Prostate gland (tissue), 2 donors: Measurements from ENCODE around the gene CBR3. TPM values are rescaled to one million over a fixed set of nuclear protein-coding genes. Genes with fewer than 3 reads are reported as not detected.

Source experiments
- DNase-seq: peaks from one replicate; pipeline ENCODE4 v3.0.0-alpha.2; 2019; ENCODE audit warnings: low spot score
- H3K27ac ChIP-seq, 2 donors: fragments of 200-600 bp; sonication (generic); 2 replicates each; pipeline ENCODE4 v1.5.1; 2017 to 2019
- H3K27me3 ChIP-seq: fragments of 200-600 bp; sonication (generic); replicated peaks from 2 replicates; pipeline ENCODE4 v1.5.1; 2019; ENCODE audit not compliant: insufficient read depth
- H3K36me3 ChIP-seq, 2 donors: fragments of 200-600 bp; sonication (generic); 1 replicate in 1 of 2; 2 replicates in 1 of 2; pipeline versions ENCODE4 v1.5.1 to v1.8.1; 2017 to 2019
- H3K4me1 ChIP-seq: fragments of 200-600 bp; sonication (generic); replicated peaks from 2 replicates; pipeline ENCODE4 v1.5.1; 2019
- H3K4me3 ChIP-seq, 2 donors: fragments of 200-600 bp; sonication (generic); 2 replicates each; pipeline ENCODE4 v1.5.1; 2017 to 2019
- H3K9me3 ChIP-seq: fragments of 200-600 bp; sonication (generic); 2 replicates; pipeline ENCODE4 v1.5.1; 2017
- POLR2A ChIP-seq: fragments of 450-650 bp; IDR thresholded peaks from one replicate; pipeline ENCODE4 v1.6.1; 2016; ENCODE audit warnings: antibody characterized with exemption, mild to moderate bottlenecking
- POLR2AphosphoS5 ChIP-seq: sonication (generic); formaldehyde crosslinking; IDR thresholded peaks from one replicate; pipeline ENCODE4 v1.6.1; 2017; ENCODE audit warnings: antibody characterized with exemption
- WGBS: methylation state at CpG from one replicate; pipeline ENCODE4 v1.1.5; 2018; 5-methylcytosine and 5-hydroxymethylcytosine counted together
- intact Hi-C: fragments of 100-400 bp; cut with DNase I; formaldehyde crosslinking; loops from one replicate; pipeline ENCODE4 v1.14.2; 2022
- total RNA-seq, 2 donors: library from RNA; depleted of rRNA; stranded (reverse); fragments of >200 nt; gene quantifications; one replicate each; pipeline ENCODE4 v1.1.0, GENCODE V29; 2016
- TF ChIP-seq, protein P1 (sequence below), 4 experiments: fragments of 200-600 bp in 2 of 4; fragments of 450-650 bp in 2 of 4; sonication (generic) in 2 of 4; IDR thresholded peaks; 1 replicate in 3 of 4; 2 replicates in 1 of 4; pipeline ENCODE4 v1.5.1; 2016 to 2019; ENCODE audit warnings: antibody characterized with exemption in 4 of 4, mild to moderate bottlenecking in 2 of 4, moderate library complexity in 2 of 4

Gene CBR3
- total RNA-seq, 2 donors from 2014 or later: 18.5 to 41.2 TPM

DNA sequence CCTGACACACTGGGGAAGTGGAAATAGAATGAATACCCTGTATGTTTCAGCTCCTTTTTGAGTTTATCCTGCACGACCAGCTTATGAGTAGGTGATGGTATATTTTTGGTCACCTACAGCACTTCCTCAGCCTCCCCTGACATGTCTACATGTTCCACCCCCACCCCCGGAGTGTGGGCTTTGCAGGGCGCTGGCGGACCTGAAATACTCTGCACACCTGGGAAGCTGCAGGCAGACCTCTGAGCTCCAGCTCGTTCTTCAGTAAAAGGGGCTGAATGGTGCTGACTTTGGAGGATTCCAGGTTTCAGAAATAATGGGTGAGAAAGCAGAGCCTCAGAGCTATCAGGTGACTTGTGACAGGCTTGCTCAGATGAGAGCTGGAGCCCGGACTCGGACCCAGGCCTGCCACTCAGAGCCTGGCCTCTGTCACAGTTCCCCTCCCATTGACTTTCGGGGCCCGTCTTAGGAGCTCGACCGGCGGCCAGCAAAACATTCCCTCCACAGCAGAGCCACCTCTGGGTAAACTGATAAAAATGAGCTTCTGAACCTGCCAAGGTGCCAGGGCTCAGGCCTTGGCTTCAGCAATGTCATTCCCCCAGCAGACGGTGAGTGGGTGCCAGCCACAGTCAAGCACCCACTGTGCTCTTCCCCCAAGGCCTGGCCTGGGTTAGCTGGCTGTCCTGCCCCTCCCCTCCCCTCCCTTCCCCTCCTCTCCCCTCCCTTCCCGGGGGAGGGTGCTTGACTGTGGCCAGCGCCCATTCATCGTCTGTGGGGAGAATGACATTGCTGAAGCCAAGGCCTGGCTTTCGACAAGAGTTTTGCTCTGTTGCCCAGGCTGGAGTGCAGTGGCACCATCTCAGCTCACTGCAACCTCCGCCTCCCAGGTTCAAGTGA is 51.9 kb downstream of the CBR3 start:
- intact Hi-C loops: no loop called here
- H3K27ac ChIP-seq: peak overlapping the region; percentile 71 to 74
- no peak for TF ChIP-seq POLR2A
- TF ChIP-seq, protein P1, sequence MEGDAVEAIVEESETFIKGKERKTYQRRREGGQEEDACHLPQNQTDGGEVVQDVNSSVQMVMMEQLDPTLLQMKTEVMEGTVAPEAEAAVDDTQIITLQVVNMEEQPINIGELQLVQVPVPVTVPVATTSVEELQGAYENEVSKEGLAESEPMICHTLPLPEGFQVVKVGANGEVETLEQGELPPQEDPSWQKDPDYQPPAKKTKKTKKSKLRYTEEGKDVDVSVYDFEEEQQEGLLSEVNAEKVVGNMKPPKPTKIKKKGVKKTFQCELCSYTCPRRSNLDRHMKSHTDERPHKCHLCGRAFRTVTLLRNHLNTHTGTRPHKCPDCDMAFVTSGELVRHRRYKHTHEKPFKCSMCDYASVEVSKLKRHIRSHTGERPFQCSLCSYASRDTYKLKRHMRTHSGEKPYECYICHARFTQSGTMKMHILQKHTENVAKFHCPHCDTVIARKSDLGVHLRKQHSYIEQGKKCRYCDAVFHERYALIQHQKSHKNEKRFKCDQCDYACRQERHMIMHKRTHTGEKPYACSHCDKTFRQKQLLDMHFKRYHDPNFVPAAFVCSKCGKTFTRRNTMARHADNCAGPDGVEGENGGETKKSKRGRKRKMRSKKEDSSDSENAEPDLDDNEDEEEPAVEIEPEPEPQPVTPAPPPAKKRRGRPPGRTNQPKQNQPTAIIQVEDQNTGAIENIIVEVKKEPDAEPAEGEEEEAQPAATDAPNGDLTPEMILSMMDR (IDR thresholded peaks at IDR 0.05): no peak
- TF ChIP-seq POLR2AphosphoS5: no peak

DNA sequence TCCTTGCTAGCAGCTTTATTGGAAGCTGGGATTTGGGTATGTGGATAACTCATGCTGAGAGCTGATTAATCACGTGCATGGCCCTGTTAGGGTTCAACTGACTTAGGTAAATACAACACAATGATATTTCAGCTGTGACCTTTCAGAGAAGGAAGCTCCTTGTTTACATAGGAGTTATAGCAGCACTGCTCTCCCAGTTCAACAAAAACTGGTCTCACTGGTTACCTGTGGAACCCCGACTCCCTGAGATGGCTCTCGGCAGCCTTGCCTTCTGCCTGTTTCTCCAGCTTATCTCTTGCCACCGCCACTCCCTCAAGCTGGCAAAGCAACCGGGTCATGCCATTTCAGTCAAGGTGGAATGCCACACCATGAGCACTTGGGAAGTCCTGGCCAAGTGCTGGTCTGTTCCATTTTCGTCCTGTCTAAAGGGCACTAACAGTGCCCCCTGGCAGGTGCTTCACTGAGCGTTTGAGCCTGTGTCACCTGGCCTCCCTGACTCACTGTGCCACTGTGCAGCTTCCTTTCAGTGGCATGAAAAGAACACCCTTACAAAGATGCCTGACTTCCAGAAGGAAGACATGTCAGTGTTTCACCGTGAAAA is 53.3 kb downstream of the CBR3 start:
- Histone ChIP-seq H3K4me3 (no peak overlapping the region), H3K9me3 (no peaks in the 10 kb centered on the region), H3K36me3 (no peaks in the 10 kb centered on the region), H3K27ac (peak overlapping the region; percentile 71 to 74), H3K27me3 (no peaks in the 10 kb centered on the region), H3K4me1 (peaks cover 10% of the 10 kb centered on the region)
- TF ChIP-seq POLR2A: no peak
- TF ChIP-seq, protein P1 (IDR thresholded peaks at IDR 0.05): peak in 1 of 4 experiments; percentile 7
- TF ChIP-seq POLR2AphosphoS5: peak; percentile 61
- intact Hi-C loops: no loop called here
- DNase-seq: peak; percentile 69
- WGBS: 45% methylated on average over 8 of the region's 8 CpGs

More for the DNA sequence above, 51.9 kb downstream of the CBR3 start:
- Histone ChIP-seq H3K9me3 (no peaks in the 10 kb centered on the region), H3K4me1 (peaks cover 10% of the 10 kb centered on the region), H3K27me3 (no peaks in the 10 kb centered on the region), H3K4me3 (no peak overlapping the region), H3K36me3 (no peaks in the 10 kb centered on the region)
- DNase-seq: no peak
- WGBS: 72% methylated on average over 18 of the region's 18 CpGs

DNA sequence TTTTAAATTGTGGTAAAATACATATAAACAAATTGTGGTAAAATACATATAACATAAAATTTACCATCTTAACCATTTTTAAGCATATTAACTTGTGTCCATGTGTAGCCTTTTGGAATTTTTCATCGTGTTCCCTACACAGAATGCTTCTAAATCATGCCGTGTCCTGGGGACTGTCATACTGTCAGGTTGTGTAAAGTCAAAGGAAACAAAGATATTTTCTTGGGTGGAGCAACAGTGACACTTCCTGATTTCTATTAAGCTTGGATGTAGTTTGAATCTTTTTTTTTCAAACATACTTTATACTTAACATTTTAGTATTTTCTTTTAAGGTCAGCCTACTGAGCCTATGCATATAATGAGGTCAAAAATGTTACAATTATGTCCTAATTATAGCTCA is 54.1 kb downstream of the CBR3 start:
- DNase-seq: no peak
- no peak overlapping the region for H3K4me3 ChIP-seq
- H3K9me3 ChIP-seq: no peaks in the 10 kb centered on the region
- H3K27ac ChIP-seq: peak overlapping the region; percentile 71 to 74
- intact Hi-C loops: no loop called here
- H3K36me3 ChIP-seq: no peaks in the 10 kb centered on the region
- WGBS: 14% methylated on average over 2 of the region's 2 CpGs
- peaks cover 10% of the 10 kb centered on the region for H3K4me1 ChIP-seq
- no peak for TF ChIP-seq POLR2AphosphoS5
- no peak for TF ChIP-seq POLR2A
- TF ChIP-seq, protein P1 (IDR thresholded peaks at IDR 0.05): no peak
- no peaks in the 10 kb centered on the region for H3K27me3 ChIP-seq

DNA sequence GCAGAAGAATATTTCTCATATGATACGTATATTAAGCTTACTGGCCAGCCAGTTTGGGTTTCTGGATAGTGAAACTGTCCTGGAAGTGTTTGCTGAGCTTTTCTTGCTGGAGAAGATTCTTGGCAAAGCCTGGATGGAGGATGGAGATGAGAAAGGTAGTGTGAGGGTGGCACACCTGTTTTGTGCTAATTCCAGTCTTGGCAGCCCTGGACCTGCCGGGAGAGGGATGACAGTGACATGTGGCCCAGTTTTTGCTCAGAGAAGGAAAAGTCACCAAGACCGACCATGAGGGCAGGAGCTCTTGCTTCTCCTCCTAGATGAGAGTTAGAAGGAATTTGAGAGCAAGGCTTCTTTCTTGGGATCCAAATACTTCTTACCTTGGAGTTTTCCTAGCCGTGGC is 55.9 kb downstream of the CBR3 start:
- peaks cover 10% of the 10 kb centered on the region for H3K4me1 ChIP-seq
- WGBS: 78% methylated on average over 4 of the region's 4 CpGs
- no peak for DNase-seq

More for the DNA sequence above, 55.9 kb downstream of the CBR3 start:
- no peaks in the 10 kb centered on the region for H3K36me3 ChIP-seq
- no peaks in the 10 kb centered on the region for H3K27me3 ChIP-seq
- TF ChIP-seq POLR2AphosphoS5 (no peak), POLR2A (no peak)
- TF ChIP-seq, protein P1 (IDR thresholded peaks at IDR 0.05): no peak
- H3K27ac ChIP-seq: no peak overlapping the region
- intact Hi-C loops: no loop called here
- H3K9me3 ChIP-seq: no peaks in the 10 kb centered on the region
- no peak overlapping the region for H3K4me3 ChIP-seq
